D341Med (cell line): ENCODE measurements around the gene TWIST2.

Source experiments
- DNase-seq: peaks from one replicate; pipeline ENCODE4 v3.0.0; 2012; ENCODE audit warnings: low spot score

TWIST2 gene

DNA sequence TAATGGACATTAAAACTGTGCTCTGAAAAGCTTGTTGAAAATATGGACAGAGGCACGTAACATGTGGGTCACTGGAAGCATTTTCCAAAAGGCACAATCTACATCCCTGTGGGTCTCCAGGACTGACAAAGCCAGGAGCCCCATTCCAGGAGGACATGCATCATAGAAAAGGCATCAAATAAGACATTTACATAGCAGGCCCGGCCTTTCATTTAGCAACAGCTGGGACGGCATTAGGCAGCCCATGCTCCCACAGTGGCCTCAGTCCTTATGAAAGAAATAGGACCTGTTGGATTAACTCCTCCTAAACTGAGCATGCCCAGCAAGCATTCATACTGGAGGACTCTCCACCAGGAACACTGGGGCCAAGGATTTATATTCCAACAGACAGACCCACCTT, 72.2 kb downstream of the TWIST2 start:
- DNase-seq: no peak

GRCh38 chr2:238920601-238921001, 72.7 kb downstream of the TWIST2 start:
- no peak for DNase-seq

DNA sequence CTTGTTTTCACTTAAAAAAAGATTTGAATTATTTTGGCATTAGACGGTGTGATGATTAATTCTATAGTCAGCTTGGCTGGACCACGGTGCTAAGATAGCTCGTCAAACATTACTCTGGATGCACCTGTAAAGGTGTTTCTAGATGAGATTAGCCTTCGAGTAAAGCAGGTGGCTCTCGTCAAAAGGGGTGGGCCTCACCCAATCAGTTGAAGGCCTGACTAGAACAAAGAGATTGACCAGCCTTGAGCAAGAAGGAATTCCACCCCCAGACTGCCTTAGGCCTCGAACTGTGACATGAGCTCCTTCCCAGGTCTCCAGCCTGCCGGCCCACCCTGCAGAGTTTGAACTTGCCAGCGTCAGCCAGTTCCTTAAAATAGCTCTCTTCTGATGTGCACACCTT, 73.4 kb downstream of the TWIST2 start:
- DNase-seq: no peak

DNA sequence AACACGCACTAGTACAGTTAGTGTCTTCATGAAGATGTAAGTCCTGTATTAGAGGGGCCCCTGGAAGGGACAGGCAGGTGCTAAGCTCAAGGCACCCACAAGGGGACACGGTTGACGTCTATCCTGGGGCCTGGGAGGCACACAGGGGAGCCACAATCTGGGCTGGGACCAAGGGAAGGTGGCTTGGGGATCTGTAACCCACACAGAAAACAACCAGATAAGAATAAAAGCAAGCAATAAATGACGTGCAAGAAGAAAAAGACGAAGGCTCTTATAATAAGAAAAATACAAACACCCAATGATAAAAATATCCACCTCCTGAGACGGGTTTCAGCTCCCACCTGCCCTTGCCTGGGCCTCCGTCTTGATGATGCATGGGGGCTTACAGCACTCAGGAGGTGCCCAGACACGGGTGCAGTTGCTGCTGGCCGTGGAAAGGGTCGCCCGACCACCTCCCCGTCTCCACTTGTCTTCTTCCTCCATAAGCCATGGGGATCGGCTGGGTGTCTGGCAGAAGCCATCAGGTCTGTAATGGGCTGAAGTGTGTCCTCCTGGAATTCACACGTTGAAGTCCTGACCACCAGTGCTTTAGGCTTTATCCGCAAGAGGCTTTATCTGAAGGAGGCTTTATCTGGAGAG, 73.9 kb downstream of the TWIST2 start:
- DNase-seq: no peak

DNA sequence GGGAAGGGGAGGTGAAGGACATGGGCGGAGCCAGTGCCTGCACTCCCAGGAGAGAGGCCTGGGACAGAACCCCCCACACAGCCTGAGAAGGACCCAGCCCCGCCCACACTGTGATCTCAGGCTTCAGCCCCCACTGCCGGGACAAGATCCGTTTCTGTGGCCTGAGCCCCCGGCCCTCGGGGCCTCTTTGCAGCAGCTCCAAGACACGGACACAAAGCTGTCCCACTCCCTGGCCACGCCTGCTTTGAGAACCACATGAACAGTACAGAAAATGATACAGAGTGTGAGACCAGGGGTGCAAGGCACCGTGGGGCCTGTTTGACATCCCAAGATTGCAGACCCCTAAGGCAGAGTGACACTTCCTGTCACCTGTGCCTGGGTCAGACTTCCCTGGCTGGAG, 74.5 kb downstream of the TWIST2 start:
- DNase-seq: no peak

DNA sequence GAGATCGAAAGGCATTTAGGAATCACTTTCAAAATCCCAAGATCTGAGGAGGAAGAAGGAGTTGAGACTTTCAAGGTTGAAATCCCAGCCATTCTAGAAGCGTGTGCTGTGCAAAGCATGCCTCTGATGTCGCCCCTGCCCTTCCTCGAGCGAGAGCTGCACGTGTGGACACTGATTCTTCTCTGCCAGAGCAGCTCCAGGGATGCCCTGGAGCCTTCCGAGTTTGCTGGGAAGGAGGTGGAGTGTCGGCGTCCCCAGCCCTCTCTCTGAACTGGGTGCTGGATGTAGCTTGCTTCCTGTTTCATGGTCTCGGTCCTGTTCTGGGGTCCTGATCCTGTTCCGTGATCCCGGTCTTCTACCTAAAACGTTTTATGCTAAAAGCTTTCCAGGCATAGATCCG, 76.1 kb downstream of the TWIST2 start:
- DNase-seq: no peak

DNA sequence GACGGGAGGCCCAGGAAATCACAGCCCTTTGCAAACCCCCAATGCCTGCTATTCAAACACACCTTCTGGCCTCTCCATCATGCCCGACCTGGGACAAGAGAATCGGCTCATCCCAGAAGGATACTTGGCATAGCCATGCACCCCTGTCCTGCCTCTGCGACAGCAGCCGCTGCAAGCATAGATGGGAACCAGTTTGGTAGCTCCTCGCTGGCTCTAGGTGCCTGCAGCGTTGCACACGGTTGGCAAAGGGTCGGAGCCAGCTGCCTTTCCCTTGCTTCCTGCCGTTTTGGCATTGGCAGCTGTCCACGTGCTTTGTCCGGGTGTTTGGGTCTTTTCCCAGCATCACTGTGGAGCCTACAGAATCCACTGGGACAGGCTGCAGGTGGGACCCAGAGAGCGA, 76.9 kb downstream of the TWIST2 start:
- no peak for DNase-seq

- no peak for DNase-seq
These were observed 77.4 kb downstream of the TWIST2 start for GRCh38 chr2:238925281-238925680.

- DNase-seq: no peak
These were observed 78.1 kb downstream of the TWIST2 start for GRCh38 chr2:238925816-238926521.

DNA sequence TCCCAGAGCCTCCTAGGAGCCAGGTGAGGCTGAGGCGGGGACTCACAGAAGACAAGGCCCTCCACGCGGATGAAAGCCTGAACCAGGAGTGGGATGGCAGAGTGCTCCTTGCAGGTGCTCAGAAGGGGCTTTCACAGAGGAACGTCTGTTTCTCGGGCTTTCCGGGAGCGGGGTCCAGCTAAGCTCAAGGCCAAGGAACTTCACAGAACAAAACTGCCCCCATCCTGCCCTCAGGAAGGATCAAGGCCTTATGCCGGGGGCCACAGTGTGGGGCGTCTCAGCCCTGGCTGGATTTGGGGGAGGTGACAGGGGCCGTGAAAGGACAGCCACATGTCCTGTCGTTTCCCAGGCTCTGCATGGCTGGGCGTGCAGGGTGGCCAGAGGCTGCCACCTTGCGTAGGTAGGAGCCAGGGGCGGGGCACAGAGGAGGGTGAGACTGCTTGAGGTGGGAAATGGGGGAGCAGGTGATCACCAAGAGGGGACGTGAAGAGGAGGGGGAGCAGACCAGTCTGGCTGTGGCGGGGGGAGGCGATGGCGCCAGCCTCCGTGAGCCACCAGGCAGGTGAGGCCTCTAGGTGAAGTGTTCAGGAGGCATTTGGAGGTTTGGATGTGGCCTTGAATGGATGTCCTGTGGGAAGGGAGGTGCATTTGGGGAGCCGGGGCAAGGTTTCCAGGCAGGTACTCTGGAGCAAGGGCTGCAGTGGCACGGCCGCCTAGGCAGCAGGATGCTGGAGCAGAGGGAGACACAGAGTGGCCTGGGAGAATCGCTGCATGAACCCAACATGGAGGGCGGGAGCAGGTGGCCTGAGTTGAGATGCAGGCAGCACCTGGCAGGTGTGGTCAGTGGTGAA, 79.1 kb downstream of the TWIST2 start:
- DNase-seq: no peak

- DNase-seq: no peak
These were observed 80.0 kb downstream of the TWIST2 start for GRCh38 chr2:238927746-238928519.

DNA sequence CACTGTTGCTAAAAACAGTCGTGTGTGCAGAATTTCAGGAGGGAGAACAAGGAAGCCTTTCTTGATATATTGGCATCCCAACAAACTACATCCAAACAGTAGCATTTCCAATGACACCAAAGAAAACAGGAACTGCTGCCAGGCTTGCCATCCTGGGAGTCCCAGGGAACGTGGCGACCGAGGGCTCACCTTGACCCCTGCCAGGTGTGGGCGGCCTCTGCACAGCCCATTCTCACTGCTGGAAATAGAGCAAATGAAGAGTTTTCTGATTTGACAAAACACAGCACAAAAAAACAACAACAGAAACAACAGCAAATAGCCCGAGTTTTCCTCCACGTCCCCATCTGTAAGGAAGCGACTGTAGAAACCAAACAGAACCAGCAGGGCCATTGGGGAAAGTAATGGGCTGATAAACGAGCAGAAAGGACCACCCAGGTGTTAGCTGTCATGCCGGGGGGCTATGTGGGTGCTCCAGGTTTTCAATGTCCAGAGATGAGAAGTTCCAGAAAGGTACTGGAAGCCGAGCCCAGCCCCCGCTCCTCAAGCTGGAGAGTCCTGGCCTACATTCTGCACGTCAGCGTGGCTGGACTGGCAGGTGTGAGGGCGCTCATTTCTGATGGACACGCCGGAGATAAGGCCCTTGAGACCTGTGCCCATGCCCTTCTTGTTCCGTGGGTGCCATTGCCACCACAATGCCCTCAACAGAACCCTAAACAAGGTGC, 80.8 kb downstream of the TWIST2 start:
- DNase-seq: no peak

- DNase-seq: no peak
These were observed 81.6 kb downstream of the TWIST2 start for GRCh38 chr2:238929242-238930081.

- no peak for DNase-seq
These were observed 82.3 kb downstream of the TWIST2 start for GRCh38 chr2:238930216-238930615.

- no peak for DNase-seq
These were observed 88.5 kb downstream of the TWIST2 start for GRCh38 chr2:238936162-238937052.

GRCh38 chr2:238938003-238938400, 90.1 kb downstream of the TWIST2 start:
- no peak for DNase-seq

DNA sequence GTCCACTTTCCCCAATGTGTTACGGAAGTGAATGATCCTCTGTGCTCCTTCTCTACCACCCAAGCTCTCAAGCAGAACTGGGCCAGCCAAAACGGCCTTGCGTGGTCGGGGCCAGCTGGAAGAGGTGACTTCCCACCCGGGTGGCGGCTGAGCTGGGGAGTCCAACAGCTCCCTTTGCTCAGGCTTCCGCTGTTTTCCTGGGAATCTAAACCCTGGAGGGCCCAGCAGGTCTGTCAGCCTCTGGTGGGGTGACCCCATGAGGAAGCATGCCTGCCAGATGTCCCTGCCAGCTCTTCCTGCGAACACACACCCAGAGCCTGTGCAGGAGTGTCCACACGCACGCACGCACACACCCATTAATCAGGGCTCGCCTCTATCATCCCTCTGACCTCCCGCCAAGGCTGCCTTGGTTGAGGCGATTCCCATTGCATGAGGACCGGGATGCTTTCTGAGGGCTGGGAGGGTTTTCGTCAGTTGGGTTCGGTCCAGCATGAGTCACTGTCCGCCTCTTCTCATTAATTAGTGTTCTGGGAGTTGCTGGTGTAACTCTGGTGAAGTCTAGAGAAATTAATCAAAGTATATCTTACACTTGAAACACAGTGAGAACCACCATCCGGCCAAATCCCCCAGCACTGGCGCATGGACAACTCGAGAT, 90.6 kb downstream of the TWIST2 start:
- DNase-seq: no peak

DNA sequence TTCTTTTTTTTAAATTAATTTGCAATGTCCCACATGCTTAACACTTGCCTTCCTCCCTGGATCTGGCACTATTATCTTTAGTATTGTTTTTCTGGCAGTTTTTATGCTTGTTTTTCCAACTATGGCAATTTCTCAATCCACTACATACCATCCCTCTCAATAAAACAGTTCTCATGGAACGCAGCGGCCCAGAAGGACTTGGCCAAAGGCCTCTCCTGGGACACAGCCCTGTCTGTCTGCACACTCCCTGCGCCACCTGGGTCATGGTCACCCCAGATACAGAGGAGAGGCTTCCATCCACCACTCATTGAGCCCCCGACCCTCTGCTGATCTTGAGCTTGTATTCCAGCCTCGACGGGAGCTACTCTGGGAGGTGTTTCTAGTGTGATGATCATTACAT, 91.2 kb downstream of the TWIST2 start:
- DNase-seq: no peak
